SK-N-SH (cell line): ENCODE measurements around the gene STON2.

Source experiments
- CTCF ChIP-seq: fragments of 200-600 bp; sonication (generic); IDR thresholded peaks from 2 replicates; pipeline ENCODE4 v1.6.1; 2017; ENCODE audit warnings: antibody characterized with exemption, mild to moderate bottlenecking, moderate library complexity
- EP300 ChIP-seq, 2 experiments: IDR thresholded peaks; 2 replicates each; pipeline versions ENCODE4 v1.4.0 to v1.6.1; 2012; ENCODE audit warnings: borderline replicate concordance in 1 of 2, low read depth in 1 of 2, low read length in 1 of 2
- MXI1 ChIP-seq: IDR thresholded peaks from 2 replicates; pipeline ENCODE4 v1.6.1; 2012; ENCODE audit warnings: mild to moderate bottlenecking, low read depth, low read length, improper control_type of control experiment
- POLR2AphosphoS5 ChIP-seq: IDR thresholded peaks from 2 replicates; pipeline ENCODE4 v1.6.1; 2012; ENCODE audit warnings: low read depth, low read length
- RAD21 ChIP-seq: IDR thresholded peaks from 2 replicates; pipeline ENCODE4 v1.6.1; 2012; ENCODE audit warnings: mild to moderate bottlenecking, low read length
- SMC3 ChIP-seq: IDR thresholded peaks from 2 replicates; pipeline ENCODE4 v1.6.1; 2012; ENCODE audit warnings: low read depth, low read length, improper control_type of control experiment
- TAF1 ChIP-seq: IDR thresholded peaks from 2 replicates; pipeline ENCODE4 v1.6.1; 2012; ENCODE audit warnings: low read depth, mild to moderate bottlenecking, low read length, moderate library complexity, borderline replicate concordance
- USF2 ChIP-seq: fragments of 150-350 bp; IDR thresholded peaks from 2 replicates; pipeline ENCODE4 v1.6.1; 2017; ENCODE audit warnings: antibody characterized with exemption, low read length, low read depth, borderline replicate concordance
- ZBTB33 ChIP-seq: IDR thresholded peaks from 2 replicates; pipeline ENCODE4 v1.4.0; 2012; ENCODE audit warnings: low read depth, borderline replicate concordance
- TF ChIP-seq, protein P1 (sequence below): IDR thresholded peaks from 2 replicates; pipeline ENCODE4; 2012
- TF ChIP-seq, protein P2 (sequence below): IDR thresholded peaks from 2 replicates; pipeline ENCODE4 v1.4.0; 2012; ENCODE audit warnings: low read depth

GRCh38 chr14:81309511-81309910 lies 90.6 kb downstream of the STON2 start:
- TF ChIP-seq POLR2AphosphoS5: no peak
- TF ChIP-seq MXI1: no peak
- TF ChIP-seq CTCF: no peak
- TF ChIP-seq USF2: no peak
- TF ChIP-seq, protein P1, sequence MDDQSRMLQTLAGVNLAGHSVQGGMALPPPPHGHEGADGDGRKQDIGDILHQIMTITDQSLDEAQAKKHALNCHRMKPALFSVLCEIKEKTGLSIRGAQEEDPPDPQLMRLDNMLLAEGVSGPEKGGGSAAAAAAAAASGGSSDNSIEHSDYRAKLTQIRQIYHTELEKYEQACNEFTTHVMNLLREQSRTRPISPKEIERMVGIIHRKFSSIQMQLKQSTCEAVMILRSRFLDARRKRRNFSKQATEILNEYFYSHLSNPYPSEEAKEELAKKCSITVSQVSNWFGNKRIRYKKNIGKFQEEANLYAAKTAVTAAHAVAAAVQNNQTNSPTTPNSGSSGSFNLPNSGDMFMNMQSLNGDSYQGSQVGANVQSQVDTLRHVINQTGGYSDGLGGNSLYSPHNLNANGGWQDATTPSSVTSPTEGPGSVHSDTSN: no peak
- TF ChIP-seq, protein P2, sequence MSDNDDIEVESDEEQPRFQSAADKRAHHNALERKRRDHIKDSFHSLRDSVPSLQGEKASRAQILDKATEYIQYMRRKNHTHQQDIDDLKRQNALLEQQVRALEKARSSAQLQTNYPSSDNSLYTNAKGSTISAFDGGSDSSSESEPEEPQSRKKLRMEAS: no peak
- no peak for TF ChIP-seq TAF1
- TF ChIP-seq EP300 (IDR thresholded peaks at IDR 0.05; ENCODE audit: borderline replicate concordance in 1 of 2, low read depth in 1 of 2, low read length in 1 of 2): no peak
- TF ChIP-seq RAD21: no peak
- TF ChIP-seq SMC3: no peak
- TF ChIP-seq ZBTB33: no peak
